Trophoblast cell (in vitro differentiated cells and primary cell): ENCODE results near the gene TRAP1.

ENCODE experiments used
- DNase-seq, 2 donors: peaks; one replicate each; pipeline ENCODE4 v3.0.0-alpha.2; 2016
- H2AFZ ChIP-seq: 2 replicates; pipeline ENCODE4 v1.6.1; 2013; ENCODE audit warnings: low read length, moderate library complexity, mild to moderate bottlenecking; ENCODE audit not compliant: insufficient read depth, poor library complexity
- H2AK5ac ChIP-seq: 2 replicates; pipeline ENCODE4 v1.6.1; 2013; ENCODE audit warnings: mild to moderate bottlenecking, low read length
- H2BK120ac ChIP-seq: 2 replicates; pipeline ENCODE4 v1.6.1; 2013; ENCODE audit warnings: low read length, mild to moderate bottlenecking, moderate library complexity; ENCODE audit not compliant: insufficient read depth, poor library complexity
- H2BK12ac ChIP-seq: 2 replicates; pipeline ENCODE4 v1.6.1; 2013; ENCODE audit warnings: mild to moderate bottlenecking, low read length, moderate library complexity
- H2BK5ac ChIP-seq: 2 replicates; pipeline ENCODE4 v1.6.1; 2013; ENCODE audit warnings: low read length, low read depth, moderate library complexity, mild to moderate bottlenecking; ENCODE audit not compliant: poor library complexity
- H3K14ac ChIP-seq: 2 replicates; pipeline ENCODE4 v1.6.1; 2013; ENCODE audit warnings: mild to moderate bottlenecking, low read length
- H3K18ac ChIP-seq: 2 replicates; pipeline ENCODE4 v1.6.1; 2013; ENCODE audit warnings: mild to moderate bottlenecking, low read length
- H3K23ac ChIP-seq: 2 replicates; pipeline ENCODE4 v1.6.1; 2013; ENCODE audit warnings: low read length
- H3K27ac ChIP-seq: 2 replicates; pipeline ENCODE4 v1.5.1; 2013; ENCODE audit warnings: low read depth, mild to moderate bottlenecking, inconsistent platforms, low read length, moderate library complexity
- H3K27me3 ChIP-seq: 2 replicates; pipeline ENCODE4 v1.6.1; 2013; ENCODE audit warnings: inconsistent platforms, mild to moderate bottlenecking, low read length, moderate library complexity; ENCODE audit not compliant: insufficient read depth
- H3K36me3 ChIP-seq, 2 experiments: 1 replicate in 1 of 2; 2 replicates in 1 of 2; pipeline ENCODE4 v1.6.1; 2013; ENCODE audit warnings: low read length in 2 of 2, mild to moderate bottlenecking in 2 of 2, moderate library complexity in 1 of 2; ENCODE audit not compliant: insufficient read depth in 2 of 2, control insufficient read depth in 1 of 2
- H3K4ac ChIP-seq: 2 replicates; pipeline ENCODE4 v1.6.1; 2013; ENCODE audit warnings: low read depth, mild to moderate bottlenecking, low read length, moderate library complexity
- H3K4me1 ChIP-seq, 2 experiments: 1 replicate in 1 of 2; 2 replicates in 1 of 2; pipeline ENCODE4 v1.6.1; 2013; ENCODE audit warnings: low read length in 2 of 2, mild to moderate bottlenecking in 2 of 2, moderate library complexity in 1 of 2; ENCODE audit not compliant: insufficient read depth in 2 of 2, control insufficient read depth in 1 of 2
- H3K4me2 ChIP-seq: 2 replicates; pipeline ENCODE4 v1.6.1; 2013; ENCODE audit warnings: inconsistent platforms, mild to moderate bottlenecking, low read length, moderate library complexity
- H3K4me3 ChIP-seq: 2 replicates; pipeline ENCODE4 v1.5.1; 2013; ENCODE audit warnings: mild to moderate bottlenecking, low read depth, low read length, inconsistent platforms
- H3K79me1 ChIP-seq: one replicate; pipeline ENCODE4 v1.6.1; 2013; ENCODE audit warnings: low read length
- H3K79me2 ChIP-seq: 2 replicates; pipeline ENCODE4 v1.6.1; 2013; ENCODE audit warnings: low read length, mild to moderate bottlenecking; ENCODE audit not compliant: control insufficient read depth, insufficient read depth, poor library complexity
- H3K9ac ChIP-seq: 2 replicates; pipeline ENCODE4 v1.6.1; 2013; ENCODE audit warnings: mild to moderate bottlenecking, low read length
- H3K9me3 ChIP-seq: 2 replicates; pipeline ENCODE4 v1.6.1; 2013; ENCODE audit warnings: low read depth, mild to moderate bottlenecking, control low read depth, inconsistent platforms, low read length; ENCODE audit not compliant: insufficient read depth
- H4K12ac ChIP-seq: 2 replicates; pipeline ENCODE4 v1.6.1; 2013; ENCODE audit warnings: low read depth, mild to moderate bottlenecking, low read length, moderate library complexity
- H4K8ac ChIP-seq: 2 replicates; pipeline ENCODE4 v1.6.1; 2013; ENCODE audit warnings: low read depth, mild to moderate bottlenecking, low read length, moderate library complexity
- H4K91ac ChIP-seq: one replicate; pipeline ENCODE4 v1.6.1; 2013; ENCODE audit warnings: low read depth, mild to moderate bottlenecking, low read length, moderate library complexity
- WGBS: extraction: QIAGEN DNeasy Blood & Tissue Kit; methylation state at CpG from one replicate; pipeline ENCODE4 v1.1.7; 2013; ENCODE audit warnings: missing lambda C conversion rate; ENCODE audit not compliant: insufficient read length, insufficient coverage; ENCODE audit errors: extremely low coverage; 5-methylcytosine and 5-hydroxymethylcytosine counted together

TRAP1 gene

DNA sequence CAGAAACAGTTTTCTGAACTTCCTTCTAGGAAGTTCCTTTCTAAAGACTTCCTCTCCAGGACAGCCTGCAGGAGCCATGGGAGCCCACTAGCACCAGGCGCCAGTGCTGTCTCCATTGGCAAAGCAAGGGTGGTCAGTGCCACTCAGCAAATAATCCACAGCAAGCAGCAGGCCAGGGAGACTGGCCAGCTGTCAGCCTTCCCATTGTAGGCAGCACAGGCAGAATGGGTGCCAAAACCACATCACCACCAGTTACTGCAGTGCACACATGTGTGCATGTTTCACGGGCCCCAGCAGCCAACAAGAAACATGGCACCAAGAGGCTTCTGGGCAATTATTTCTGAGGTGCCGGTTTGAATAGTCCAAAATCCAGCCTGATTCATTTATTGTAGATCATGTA, 36.1 kb downstream of the TRAP1 start:
- no peak overlapping the region for H3K14ac ChIP-seq
- no CpG with 5 or more reads among the region's 3 CpGs for WGBS

GRCh38 chr16:3677994-3678393, 39.3 kb downstream of the TRAP1 start:
- Histone ChIP-seq H3K79me1 (no peaks in the 10 kb centered on the region), H3K9me3 (no peaks in the 10 kb centered on the region)

More for the DNA sequence above, 36.1 kb downstream of the TRAP1 start:
- Histone ChIP-seq H3K27me3 (no peaks in the 10 kb centered on the region), H2AFZ (no peak overlapping the region), H3K4me3 (no peak overlapping the region), H4K91ac (no peak overlapping the region), H3K18ac (no peak overlapping the region), H3K9me3 (no peaks in the 10 kb centered on the region), H3K23ac (no peak overlapping the region), H2AK5ac (no peak overlapping the region), H3K79me2 (no peaks in the 10 kb centered on the region), H2BK12ac (no peak overlapping the region), H3K27ac (no peak overlapping the region), H4K12ac (no peak overlapping the region), H2BK120ac (no peak overlapping the region), H3K4me1 (peaks cover 6% of the 10 kb centered on the region in 2 experiments), H2BK5ac (no peak overlapping the region), H3K9ac (no peak overlapping the region), H3K36me3 (peaks cover 44 to 51% of the 10 kb centered on the region in 2 experiments), H3K4me2 (no peak overlapping the region), H3K4ac (no peak overlapping the region), H3K79me1 (no peaks in the 10 kb centered on the region), H4K8ac (no peak overlapping the region)
- no peak for DNase-seq

DNA sequence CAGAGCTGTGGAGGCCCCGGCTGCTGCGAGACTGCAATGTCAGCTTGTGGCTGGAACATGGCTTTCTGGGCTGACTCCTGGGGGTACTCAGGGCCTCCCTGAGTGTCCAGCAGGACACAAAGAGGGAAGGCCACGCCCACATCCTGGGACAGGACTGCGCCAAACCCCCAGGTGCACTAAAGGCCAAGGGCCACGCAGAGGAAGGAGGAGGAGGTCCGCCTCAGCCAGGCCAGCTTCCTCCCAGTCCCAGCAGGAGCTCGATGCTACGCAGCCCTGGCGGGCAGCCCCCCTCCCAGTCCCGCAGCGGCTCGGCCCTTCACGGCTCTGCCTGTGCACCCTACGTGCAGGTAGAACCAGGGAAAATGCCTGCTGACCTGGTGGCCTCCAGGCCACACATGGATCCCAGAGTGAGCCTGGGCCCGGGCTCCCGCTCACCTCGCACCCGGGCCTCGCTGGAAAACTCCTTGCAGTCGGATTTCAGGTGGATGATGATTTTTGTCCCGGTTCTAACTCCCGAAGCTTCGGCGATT, 41.7 kb downstream of the TRAP1 start:
- peaks cover 2% of the 10 kb centered on the region for H3K9me3 ChIP-seq
- no peak overlapping the region for H3K23ac ChIP-seq
- no peak overlapping the region for H2AFZ ChIP-seq

More at GRCh38 chr16:3677994-3678393, 39.3 kb downstream of the TRAP1 start:
- DNase-seq = no peak
- Histone ChIP-seq H3K4ac (no peak overlapping the region), H3K27me3 (no peaks in the 10 kb centered on the region), H4K8ac (no peak overlapping the region), H2AFZ (no peak overlapping the region), H4K12ac (no peak overlapping the region), H3K23ac (no peak overlapping the region), H3K9ac (no peak overlapping the region), H2BK5ac (no peak overlapping the region), H3K4me2 (no peak overlapping the region), H2AK5ac (no peak overlapping the region), H3K14ac (no peak overlapping the region), H4K91ac (no peak overlapping the region), H3K27ac (no peak overlapping the region), H3K79me2 (no peaks in the 10 kb centered on the region), H2BK120ac (no peak overlapping the region), H3K4me1 (peaks cover 6% of the 10 kb centered on the region in 2 experiments), H3K18ac (no peak overlapping the region), H3K4me3 (no peak overlapping the region), H2BK12ac (no peak overlapping the region), H3K36me3 (peaks cover 60 to 65% of the 10 kb centered on the region in 2 experiments)
- WGBS = no CpG with 5 or more reads among the region's 11 CpGs

GRCh38 chr16:3674513-3675295, 42.6 kb downstream of the TRAP1 start:
- no peak overlapping the region for H4K8ac ChIP-seq
- peaks cover 63 to 64% of the 10 kb centered on the region in 2 experiments for H3K36me3 ChIP-seq
- no CpG with 5 or more reads among the region's 34 CpGs for WGBS
- no peak for DNase-seq
- no peak overlapping the region for H3K18ac ChIP-seq
- H2BK120ac ChIP-seq = no peak overlapping the region
- H3K9me3 ChIP-seq = peaks cover 2% of the 10 kb centered on the region
- no peak overlapping the region for H4K12ac ChIP-seq
- no peaks in the 10 kb centered on the region for H3K27me3 ChIP-seq
- no peak overlapping the region for H2BK5ac ChIP-seq
- peaks cover 6% of the 10 kb centered on the region in 2 experiments for H3K4me1 ChIP-seq
- no peak overlapping the region for H4K91ac ChIP-seq
- H2AFZ ChIP-seq = no peak overlapping the region
- H3K27ac ChIP-seq = no peak overlapping the region
- no peak overlapping the region for H3K4me2 ChIP-seq
- no peaks in the 10 kb centered on the region for H3K79me1 ChIP-seq
- H2BK12ac ChIP-seq = no peak overlapping the region
- no peak overlapping the region for H3K14ac ChIP-seq
- H3K79me2 ChIP-seq = no peaks in the 10 kb centered on the region
- H3K4me3 ChIP-seq = peak overlapping the region; percentile 56
- H3K9ac ChIP-seq = no peak overlapping the region
- no peak overlapping the region for H3K23ac ChIP-seq
- no peak overlapping the region for H2AK5ac ChIP-seq
- no peak overlapping the region for H3K4ac ChIP-seq

More for the DNA sequence above, 41.7 kb downstream of the TRAP1 start:
- H2BK5ac ChIP-seq = no peak overlapping the region
- H3K27ac ChIP-seq = no peak overlapping the region
- no peak overlapping the region for H3K4ac ChIP-seq
- H3K27me3 ChIP-seq = no peaks in the 10 kb centered on the region
- H3K4me1 ChIP-seq = peaks cover 6% of the 10 kb centered on the region in 2 experiments
- H3K36me3 ChIP-seq = peaks cover 63 to 70% of the 10 kb centered on the region in 2 experiments
- no peak overlapping the region for H3K9ac ChIP-seq
- H4K91ac ChIP-seq = no peak overlapping the region
- DNase-seq = no peak
- no peak overlapping the region for H2BK12ac ChIP-seq
- H2BK120ac ChIP-seq = no peak overlapping the region
- H2AK5ac ChIP-seq = no peak overlapping the region
- no peak overlapping the region for H3K4me3 ChIP-seq
- no peak overlapping the region for H3K4me2 ChIP-seq
- H3K14ac ChIP-seq = no peak overlapping the region
- WGBS = no CpG with 5 or more reads among the region's 24 CpGs
- H4K12ac ChIP-seq = no peak overlapping the region
- no peaks in the 10 kb centered on the region for H3K79me2 ChIP-seq
- H3K79me1 ChIP-seq = no peaks in the 10 kb centered on the region
- H3K18ac ChIP-seq = no peak overlapping the region
- no peak overlapping the region for H4K8ac ChIP-seq
